Cardiac fibroblast (primary cell): ENCODE measurements around the gene CACNB2.
A peak's percentile ranks its signal among the peaks of the same experiment; 100 is the strongest.

Experiments used
- DNase-seq, 2 donors: peaks; one replicate each; pipeline versions ENCODE4 v3.0.0 to v3.0.0-alpha.2; 2010; ENCODE audit warnings: low read depth in 2 of 2
- H3K4me3 ChIP-seq, 2 donors: replicated peaks in 1 of 2; 1 replicate in 1 of 2; 2 replicates in 1 of 2; pipeline ENCODE4 v1.5.1; 2011; ENCODE audit warnings: low read depth in 2 of 2, low read length in 2 of 2, mild to moderate bottlenecking in 2 of 2, moderate library complexity in 1 of 2
- CTCF ChIP-seq: IDR thresholded peaks from one replicate; pipeline ENCODE4 v1.5.1; 2011; ENCODE audit warnings: low read depth, mild to moderate bottlenecking, low read length, inconsistent platforms

The CACNB2 gene

GRCh38 chr10:18545621-18546305 is 405.5 kb downstream of the CACNB2 start:
- no peak overlapping the region for H3K4me3 ChIP-seq
- peak in 1 of 2 donors; percentile 46 for DNase-seq
- TF ChIP-seq CTCF: no peak

GRCh38 chr10:18549105-18549504 is 408.9 kb downstream of the CACNB2 start:
- DNase-seq: no peak
- no peak for TF ChIP-seq CTCF

GRCh38 chr10:18551473-18551872 is 411.2 kb downstream of the CACNB2 start:
- DNase-seq: no peak
- no peak for TF ChIP-seq CTCF
- no peak overlapping the region for H3K4me3 ChIP-seq

More at GRCh38 chr10:18549105-18549504, 408.9 kb downstream of the CACNB2 start:
- no peak overlapping the region for H3K4me3 ChIP-seq

- DNase-seq: no peak
- H3K4me3 ChIP-seq: no peak overlapping the region
- TF ChIP-seq CTCF: no peak
Observed at GRCh38 chr10:18554479-18554878, 414.3 kb downstream of the CACNB2 start.

- no peak for TF ChIP-seq CTCF
- H3K4me3 ChIP-seq: no peak overlapping the region
- no peak for DNase-seq
Observed at GRCh38 chr10:18556522-18557147, 416.4 kb downstream of the CACNB2 start.

- no peak for TF ChIP-seq CTCF
- H3K4me3 ChIP-seq: no peak overlapping the region
- DNase-seq: no peak
Observed at GRCh38 chr10:18557960-18558359, 417.7 kb downstream of the CACNB2 start.
